ENCODE measurements around the gene ZNF280A.

DNA sequence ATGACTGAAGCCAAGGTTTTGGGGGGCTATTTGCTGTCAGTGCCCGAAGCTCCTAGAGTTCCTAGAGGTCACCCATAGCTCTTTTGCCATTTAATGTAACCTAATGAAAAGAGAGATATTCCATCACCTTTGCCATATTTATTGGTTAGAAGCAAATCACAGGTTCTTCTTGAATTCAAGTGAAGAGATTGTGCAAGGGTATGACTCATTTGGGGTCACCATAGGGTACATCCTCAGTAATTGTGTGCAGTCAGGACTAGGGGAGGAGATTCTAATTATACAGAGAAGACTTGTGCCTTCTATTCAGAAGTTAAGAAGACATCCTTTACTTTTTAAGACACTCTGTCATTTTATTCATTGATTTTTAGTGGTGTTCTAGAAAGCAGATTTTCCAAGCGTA lies 45.9 kb upstream of the ZNF280A start:
- TF ChIP-seq, protein P1, sequence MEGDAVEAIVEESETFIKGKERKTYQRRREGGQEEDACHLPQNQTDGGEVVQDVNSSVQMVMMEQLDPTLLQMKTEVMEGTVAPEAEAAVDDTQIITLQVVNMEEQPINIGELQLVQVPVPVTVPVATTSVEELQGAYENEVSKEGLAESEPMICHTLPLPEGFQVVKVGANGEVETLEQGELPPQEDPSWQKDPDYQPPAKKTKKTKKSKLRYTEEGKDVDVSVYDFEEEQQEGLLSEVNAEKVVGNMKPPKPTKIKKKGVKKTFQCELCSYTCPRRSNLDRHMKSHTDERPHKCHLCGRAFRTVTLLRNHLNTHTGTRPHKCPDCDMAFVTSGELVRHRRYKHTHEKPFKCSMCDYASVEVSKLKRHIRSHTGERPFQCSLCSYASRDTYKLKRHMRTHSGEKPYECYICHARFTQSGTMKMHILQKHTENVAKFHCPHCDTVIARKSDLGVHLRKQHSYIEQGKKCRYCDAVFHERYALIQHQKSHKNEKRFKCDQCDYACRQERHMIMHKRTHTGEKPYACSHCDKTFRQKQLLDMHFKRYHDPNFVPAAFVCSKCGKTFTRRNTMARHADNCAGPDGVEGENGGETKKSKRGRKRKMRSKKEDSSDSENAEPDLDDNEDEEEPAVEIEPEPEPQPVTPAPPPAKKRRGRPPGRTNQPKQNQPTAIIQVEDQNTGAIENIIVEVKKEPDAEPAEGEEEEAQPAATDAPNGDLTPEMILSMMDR (IDR thresholded peaks at IDR 0.05): no peak
- no peak for TF ChIP-seq ZFX (IDR thresholded peaks at IDR 0.05; ENCODE audit: borderline replicate concordance)
